H9 (cell line): Measurements from ENCODE around the gene EPS15. TPM values are rescaled to one million over a fixed set of nuclear protein-coding genes. Genes with fewer than 3 reads are reported as not detected.

Experiments
- DNase-seq: peaks from one replicate; pipeline ENCODE4 v3.0.0-alpha.2; 2017
- H2AFZ ChIP-seq: one replicate; pipeline ENCODE4 v1.6.1; 2013; ENCODE audit warnings: mild to moderate bottlenecking, low read length, control low read depth, moderate library complexity
- H2AK5ac ChIP-seq: 2 replicates; pipeline ENCODE4 v1.6.1; 2013; ENCODE audit warnings: low read length, control low read depth, mixed read lengths; ENCODE audit not compliant: insufficient read length
- H2BK120ac ChIP-seq: one replicate; pipeline ENCODE4 v1.6.1; 2013; ENCODE audit warnings: low read depth, mild to moderate bottlenecking, low read length, control low read depth, inconsistent platforms; ENCODE audit not compliant: poor library complexity, severe bottlenecking
- H2BK12ac ChIP-seq: 2 replicates; pipeline ENCODE4 v1.6.1; 2013; ENCODE audit warnings: low read length, control low read depth, mixed read lengths, low read depth; ENCODE audit not compliant: insufficient read length
- H2BK15ac ChIP-seq: 2 replicates; pipeline ENCODE4 v1.6.1; 2013; ENCODE audit warnings: low read depth, low read length, control low read depth
- H2BK20ac ChIP-seq: one replicate; pipeline ENCODE4 v1.6.1; 2013; ENCODE audit warnings: low read depth, mild to moderate bottlenecking, low read length, control low read depth, inconsistent platforms; ENCODE audit not compliant: poor library complexity, severe bottlenecking
- H2BK5ac ChIP-seq: 2 replicates; pipeline ENCODE4 v1.6.1; 2013; ENCODE audit warnings: low read length, control low read depth, mixed read lengths; ENCODE audit not compliant: insufficient read length
- H3K14ac ChIP-seq: 2 replicates; pipeline ENCODE4 v1.6.1; 2013; ENCODE audit warnings: low read length, control low read depth; ENCODE audit not compliant: insufficient read depth
- H3K18ac ChIP-seq: 2 replicates; pipeline ENCODE4 v1.6.1; 2013; ENCODE audit warnings: low read depth, mild to moderate bottlenecking, mixed read lengths, low read length, control low read depth; ENCODE audit not compliant: insufficient read length
- H3K23ac ChIP-seq: 2 replicates; pipeline ENCODE4 v1.6.1; 2013; ENCODE audit warnings: low read length, control low read depth, mixed read lengths, low read depth; ENCODE audit not compliant: insufficient read length
- H3K23me2 ChIP-seq: 2 replicates; pipeline ENCODE4 v1.6.1; 2013; ENCODE audit warnings: low read depth, mild to moderate bottlenecking, mixed read lengths, low read length, control low read depth; ENCODE audit not compliant: insufficient read length, poor library complexity, severe bottlenecking
- H3K27ac ChIP-seq: 2 replicates; pipeline ENCODE4 v1.5.1; 2013; ENCODE audit warnings: low read length, control low read depth, mixed read lengths, low read depth; ENCODE audit not compliant: insufficient read length
- H3K27me3 ChIP-seq: 2 replicates; pipeline ENCODE4 v1.6.1; 2013; ENCODE audit warnings: low read length, control low read depth, inconsistent platforms; ENCODE audit not compliant: insufficient read depth
- H3K4ac ChIP-seq: 2 replicates; pipeline ENCODE4 v1.6.1; 2013; ENCODE audit warnings: low read depth, mild to moderate bottlenecking, control low read depth, inconsistent platforms, low read length, moderate library complexity
- H3K4me1 ChIP-seq: 2 replicates; pipeline ENCODE4 v1.6.1; 2013; ENCODE audit warnings: low read length, control low read depth, inconsistent platforms; ENCODE audit not compliant: insufficient read depth
- H3K4me2 ChIP-seq: 2 replicates; pipeline ENCODE4 v1.6.1; 2013; ENCODE audit warnings: low read length, control low read depth, mixed read lengths; ENCODE audit not compliant: insufficient read length, insufficient read depth
- H3K56ac ChIP-seq: 2 replicates; pipeline ENCODE4 v1.6.1; 2013; ENCODE audit warnings: low read depth, mild to moderate bottlenecking, mixed read lengths, low read length, control low read depth; ENCODE audit not compliant: insufficient read length
- H3K79me1 ChIP-seq: 2 replicates; pipeline ENCODE4 v1.6.1; 2013; ENCODE audit warnings: low read depth, mild to moderate bottlenecking, moderate library complexity, low read length, control low read depth, inconsistent platforms; ENCODE audit not compliant: insufficient read depth, poor library complexity, severe bottlenecking
- H3K79me2 ChIP-seq: 2 replicates; pipeline ENCODE4 v1.6.1; 2013; ENCODE audit warnings: low read length, control low read depth, inconsistent platforms; ENCODE audit not compliant: insufficient read depth
- H3K9ac ChIP-seq: 2 replicates; pipeline ENCODE4 v1.6.1; 2013; ENCODE audit warnings: low read length, control low read depth, mixed read lengths; ENCODE audit not compliant: insufficient read length; ENCODE audit errors: extremely low read depth
- H3K9me3 ChIP-seq: one replicate; pipeline ENCODE4 v1.6.1; 2013; ENCODE audit warnings: low read depth, low read length, inconsistent platforms; ENCODE audit not compliant: control insufficient read depth
- H3T11ph ChIP-seq: one replicate; pipeline ENCODE4 v1.6.1; 2013; ENCODE audit warnings: mild to moderate bottlenecking, low read length, control low read depth, inconsistent platforms
- H4K20me1 ChIP-seq: one replicate; pipeline ENCODE4 v1.6.1; 2013; ENCODE audit not compliant: control insufficient read depth, insufficient read length, insufficient read depth
- H4K5ac ChIP-seq: 2 replicates; pipeline ENCODE4 v1.6.1; 2013; ENCODE audit warnings: low read depth, mild to moderate bottlenecking, mixed read lengths, low read length, control low read depth; ENCODE audit not compliant: insufficient read length
- H4K8ac ChIP-seq: replicated peaks from 2 replicates; pipeline ENCODE4 v1.6.1; 2013; ENCODE audit warnings: low read length, control low read depth, mixed read lengths, low read depth; ENCODE audit not compliant: insufficient read length
- H4K91ac ChIP-seq: 2 replicates; pipeline ENCODE4 v1.6.1; 2013; ENCODE audit warnings: low read depth, mild to moderate bottlenecking, moderate library complexity, mixed read lengths, low read length, control low read depth; ENCODE audit not compliant: insufficient read length
- H3K27ac Mint-ChIP-seq, 3 experiments: 2 replicates in 2 of 3; 3 replicates in 1 of 3; pipeline ENCODE4 v1.8.0; 2020 to 2021; ENCODE audit warnings: mixed read lengths in 3 of 3, mild to moderate bottlenecking in 1 of 3, moderate library complexity in 1 of 3
- H3K27me3 Mint-ChIP-seq: 2 replicates; pipeline ENCODE4 v1.8.0; 2021; ENCODE audit warnings: low read depth, mild to moderate bottlenecking, moderate library complexity, mixed read lengths
- H3K36me3 Mint-ChIP-seq, 3 experiments: 2 replicates in 2 of 3; 3 replicates in 1 of 3; pipeline ENCODE4 v1.8.0; 2020 to 2021; ENCODE audit warnings: low read depth in 3 of 3, mixed read lengths in 3 of 3; ENCODE audit not compliant: insufficient read depth in 1 of 3
- H3K4me1 Mint-ChIP-seq, 2 experiments: 2 replicates each; pipeline ENCODE4 v1.8.0; 2020; ENCODE audit warnings: mixed read lengths in 2 of 2
- H3K4me3 Mint-ChIP-seq, 2 experiments: 2 replicates in 1 of 2; 3 replicates in 1 of 2; pipeline ENCODE4 v1.8.0; 2020 to 2021; ENCODE audit warnings: mild to moderate bottlenecking in 2 of 2, mixed read lengths in 2 of 2, moderate library complexity in 1 of 2
- H3K9me3 Mint-ChIP-seq, 2 experiments: 2 replicates in 1 of 2; 3 replicates in 1 of 2; pipeline ENCODE4 v1.8.0; 2020; ENCODE audit warnings: mild to moderate bottlenecking in 2 of 2, mixed read lengths in 2 of 2, moderate library complexity in 1 of 2
- CTCF ChIP-seq: fragments of 200-600 bp; sonication (generic); conservative IDR thresholded peaks from 3 replicates; pipeline ENCODE4 v1.8.0; 2021; ENCODE audit warnings: antibody characterized with exemption, mild to moderate bottlenecking
- WGBS: extraction: QIAGEN DNeasy Blood & Tissue Kit; methylation state at CpG from one replicate; pipeline ENCODE4 v1.1.7; 2013; ENCODE audit warnings: missing lambda C conversion rate, low lambda C conversion rate, mixed read lengths; ENCODE audit not compliant: insufficient read length; ENCODE audit errors: extremely low coverage; 5-methylcytosine and 5-hydroxymethylcytosine counted together
- total RNA-seq: library from RNA; stranded (reverse); gene quantifications from 2 replicates; pipeline ENCODE4 v1.2.1, GENCODE V29; 2021

Gene EPS15
- total RNA-seq, 1 experiment from 2014 or later = 44.1 TPM

GRCh38 chr1:51305371-51305823 is 213.7 kb downstream of the EPS15 start:
- Histone ChIP-seq H2AFZ (no peak overlapping the region), H3K18ac (no peak overlapping the region), H3K4ac (no peak overlapping the region), H3K23me2 (no peaks in the 10 kb centered on the region), H4K8ac (no peak overlapping the region), H3T11ph (no peak overlapping the region), H4K91ac (no peak overlapping the region), H4K20me1 (no peaks in the 10 kb centered on the region), H3K9me3 (no peaks in the 10 kb centered on the region), H3K4me2 (no peak overlapping the region), H3K27ac (no peak overlapping the region), H3K4me1 (no peaks in the 10 kb centered on the region), H3K23ac (no peak overlapping the region), H2BK12ac (no peak overlapping the region), H2BK15ac (no peak overlapping the region), H3K14ac (no peak overlapping the region), H2AK5ac (no peak overlapping the region), H3K79me2 (no peaks in the 10 kb centered on the region), H2BK5ac (no peak overlapping the region), H2BK120ac (no peak overlapping the region), H3K27me3 (no peaks in the 10 kb centered on the region), H3K9ac (no peak overlapping the region), H3K56ac (no peak overlapping the region), H2BK20ac (no peak overlapping the region), H4K5ac (no peak overlapping the region), H3K79me1 (no peaks in the 10 kb centered on the region)
- no peaks in the 10 kb centered on the region; a peak in 2 of 5 replicates for H3K9me3 Mint-ChIP-seq
- no peak overlapping the region for H3K27ac Mint-ChIP-seq
- no CpG with 5 or more reads among the region's 4 CpGs for WGBS
- H3K4me1 Mint-ChIP-seq = peaks cover 3 to 9% of the 10 kb centered on the region in 2 experiments; a peak in 1 of 4 replicates
- TF ChIP-seq CTCF = no peak
- no peak for DNase-seq
- no peaks in the 10 kb centered on the region for H3K36me3 Mint-ChIP-seq
- H3K4me3 Mint-ChIP-seq = no peak overlapping the region
- peaks cover 2% of the 10 kb centered on the region for H3K27me3 Mint-ChIP-seq
